HPDE6-E6E7 (cell line): ENCODE results near the gene WDR26.
"Not testable (repeated sequence)": the region's sequence is repeated elsewhere in the genome, so short reads cannot be mapped to it uniquely, and the experiment has no call there.

Experiments used
- DNase-seq: peaks from one replicate; pipeline ENCODE4 v3.0.0; 2011; ENCODE audit warnings: missing footprints; ENCODE audit errors: extremely low spot score

Gene WDR26

DNA sequence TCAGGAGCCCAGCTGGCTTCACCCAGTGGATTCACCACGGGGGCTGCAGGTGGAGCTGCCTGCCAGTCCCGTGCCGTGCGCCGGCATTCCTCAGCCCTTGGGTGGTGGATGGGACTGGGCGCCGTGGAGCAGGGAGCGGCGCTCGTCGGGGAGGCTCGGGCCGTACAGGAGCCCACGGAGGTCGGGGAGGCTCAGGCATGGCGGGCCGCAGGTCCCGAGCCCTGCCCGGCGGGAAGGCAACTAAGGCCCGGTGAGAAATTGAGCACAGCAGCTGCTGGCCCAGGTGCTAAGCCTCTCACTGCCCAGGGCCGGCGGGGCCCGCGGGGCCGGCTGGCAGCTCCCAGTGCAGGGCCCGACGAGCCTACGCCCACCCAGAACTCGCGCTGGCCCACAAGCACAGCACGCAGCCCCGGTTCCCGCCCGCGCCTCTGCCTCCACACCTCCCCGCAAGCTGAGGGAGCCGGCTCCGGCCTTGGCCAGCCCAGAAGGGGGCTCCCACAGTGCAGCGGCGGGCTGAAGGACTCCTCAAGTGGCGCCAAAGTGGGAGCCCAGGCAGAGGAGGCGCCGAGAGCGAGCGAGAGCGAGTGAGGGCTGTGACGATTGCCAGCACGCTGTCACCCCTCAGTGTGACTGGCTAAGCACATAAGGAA lies 82.0 kb downstream of the WDR26 start:
- not testable (repeated sequence) for DNase-seq

DNA sequence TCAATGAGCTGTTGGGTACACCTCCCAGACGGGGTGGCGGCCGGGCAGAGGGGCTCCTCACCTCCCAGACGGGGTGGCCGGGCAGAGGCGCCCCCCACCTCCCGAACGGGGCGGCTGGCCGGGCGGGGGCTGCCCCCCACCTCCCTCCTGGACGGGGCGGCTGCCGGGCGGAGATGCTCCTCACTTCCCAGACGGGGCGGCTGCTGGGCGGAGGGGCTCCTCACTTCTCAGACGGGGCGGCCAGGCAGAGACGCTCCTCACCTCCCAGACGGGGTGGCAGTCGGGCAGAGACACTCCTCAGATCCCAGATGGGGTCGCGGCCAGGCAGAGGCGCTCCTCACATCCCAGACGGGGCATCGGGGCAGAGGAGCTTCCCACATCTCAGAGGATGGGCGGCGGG lies 84.9 kb downstream of the WDR26 start:
- DNase-seq, result not testable (repeated sequence)

DNA sequence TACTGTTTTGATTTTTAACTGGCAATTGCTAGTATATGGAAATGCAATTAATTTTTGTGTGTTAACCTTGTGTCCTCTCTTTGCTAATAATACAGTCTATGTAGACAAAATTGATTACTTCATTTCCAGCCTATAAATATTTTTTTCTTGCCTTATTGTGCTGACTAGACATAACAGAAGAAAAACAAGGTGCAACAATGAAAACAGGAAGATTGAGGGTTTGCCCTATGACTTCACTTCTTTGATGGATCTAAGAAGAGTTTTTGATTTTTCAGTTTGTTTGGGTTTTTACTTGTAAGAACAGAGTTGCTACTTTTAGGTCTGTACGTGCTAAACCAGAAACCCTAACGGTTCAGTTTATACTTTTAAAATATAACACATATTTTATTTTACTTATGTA lies 86.5 kb downstream of the WDR26 start:
- DNase-seq, result no peak

DNA sequence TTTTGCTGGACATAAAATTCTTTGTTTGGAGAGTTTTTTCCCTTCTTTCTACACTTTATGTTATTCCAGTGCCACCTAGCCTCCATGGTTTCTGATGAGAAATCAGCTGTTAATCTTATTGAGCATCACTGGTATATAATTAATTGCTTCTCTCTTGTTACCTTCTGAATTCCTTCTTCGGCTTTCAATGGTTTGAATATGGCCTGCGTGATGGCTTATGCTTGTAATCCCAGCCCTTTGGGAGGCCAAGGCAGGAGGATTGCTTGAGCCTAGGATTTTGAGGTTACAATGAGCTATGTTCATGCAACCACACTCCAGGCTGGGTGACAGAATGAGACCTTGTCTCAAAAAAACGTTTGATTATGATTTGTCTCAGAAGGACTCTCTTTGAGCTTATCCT lies 90.9 kb downstream of the WDR26 start:
- DNase-seq, result no peak

DNA sequence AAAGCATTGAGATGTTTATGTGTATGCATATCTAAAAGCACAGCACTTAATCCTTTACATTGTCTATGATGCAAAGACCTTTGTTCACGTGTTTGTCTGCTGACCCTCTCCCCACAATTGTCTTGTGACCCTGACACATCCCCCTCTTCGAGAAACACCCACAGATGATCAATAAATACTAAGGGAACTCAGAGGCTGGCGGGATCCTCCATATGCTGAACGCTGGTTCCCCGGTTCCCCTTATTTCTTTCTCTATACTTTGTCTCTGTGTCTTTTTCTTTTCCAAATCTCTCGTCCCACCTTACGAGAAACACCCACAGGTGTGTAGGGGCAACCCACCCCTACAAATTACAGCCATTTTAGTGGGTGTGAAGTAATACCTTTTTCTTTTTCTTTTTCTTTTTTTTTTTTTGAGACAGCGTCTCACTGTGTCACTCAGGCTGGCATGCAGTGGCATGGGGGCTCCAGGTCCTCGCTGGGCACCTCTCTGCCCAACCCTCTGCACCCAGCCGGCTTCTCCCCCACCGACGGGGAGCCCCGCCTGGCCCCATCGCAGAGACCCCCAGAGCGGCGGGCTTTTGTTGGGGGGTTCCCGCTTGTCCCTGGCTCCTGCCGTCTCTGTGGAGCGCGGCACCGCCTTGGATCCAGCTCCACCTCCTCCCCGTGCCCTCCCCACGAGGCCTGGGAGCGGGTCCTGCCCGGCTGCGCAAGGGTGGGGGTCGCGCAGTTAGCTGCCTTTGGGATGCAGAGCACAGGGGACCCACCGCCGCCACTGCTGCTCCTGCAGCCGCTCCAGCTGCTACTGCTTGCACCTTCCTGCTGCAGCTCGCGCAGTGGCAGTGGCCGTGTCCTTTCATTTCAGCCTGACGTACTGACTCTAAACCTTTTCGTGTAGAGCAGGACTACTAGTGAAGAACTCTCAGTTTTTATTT lies 93.9 kb downstream of the WDR26 start:
- not testable (repeated sequence) for DNase-seq

DNA sequence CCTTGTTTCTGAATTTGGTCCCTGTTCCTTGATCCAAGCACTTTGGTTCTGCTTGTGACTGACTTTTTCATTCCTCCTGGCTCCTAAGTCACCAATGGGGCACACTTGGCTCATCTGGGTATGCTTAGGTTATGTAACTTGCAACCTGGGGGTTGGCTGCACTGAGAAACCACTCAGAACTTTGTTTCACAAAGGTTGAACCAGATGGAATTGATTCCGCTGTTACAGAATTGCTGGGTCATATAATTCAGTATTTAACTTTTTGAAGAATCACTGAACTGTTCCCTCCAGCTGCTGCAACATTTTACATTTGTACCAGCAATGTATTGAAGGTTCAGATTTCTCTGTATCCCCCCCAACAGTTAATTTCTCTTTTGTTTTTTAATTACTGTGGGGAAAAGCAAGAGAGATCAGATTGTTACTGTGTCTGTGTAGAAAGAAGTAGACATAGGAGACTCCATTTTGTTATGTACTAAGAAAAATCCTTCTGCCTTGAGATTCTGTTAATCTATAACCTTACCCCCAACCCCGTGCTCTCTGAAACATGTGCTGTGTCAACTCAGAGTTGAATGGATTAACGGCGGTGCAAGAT lies 95.1 kb downstream of the WDR26 start:
- DNase-seq, result no peak

DNA sequence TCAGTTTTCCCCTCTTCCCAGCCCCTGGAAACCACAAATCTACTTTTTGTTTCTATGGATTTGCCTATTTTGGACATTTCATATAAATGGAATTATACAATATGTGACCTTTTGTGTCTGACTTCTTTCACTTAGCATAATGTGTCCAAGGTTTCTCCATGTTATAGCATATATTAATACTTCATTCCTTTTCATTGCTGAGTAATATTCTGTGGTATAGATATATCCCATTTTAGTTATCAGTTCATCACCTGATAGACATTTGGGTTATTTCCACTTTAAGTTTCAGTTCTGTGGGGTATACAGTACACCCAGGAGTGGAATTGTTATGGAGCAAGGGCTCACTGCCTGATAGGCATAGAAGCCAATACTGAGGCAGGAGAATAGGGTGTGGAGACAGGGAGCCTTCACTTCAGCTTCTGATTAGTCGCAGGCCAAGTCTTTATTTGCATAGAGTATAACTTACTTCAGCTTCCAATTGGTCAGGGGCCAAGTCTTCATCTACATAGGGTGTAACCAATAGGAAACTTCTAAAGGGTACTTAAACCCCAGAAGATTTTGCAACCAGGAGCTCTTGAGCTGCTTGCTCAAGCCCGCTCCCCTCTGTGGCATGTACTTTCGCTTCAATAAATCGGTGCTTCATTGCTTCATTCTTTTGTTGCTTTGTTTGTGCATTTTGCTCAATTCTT lies 96.3 kb downstream of the WDR26 start:
- DNase-seq, result no peak
